ENCODE results near the gene IFTAP. TPM values are rescaled to one million over a fixed set of nuclear protein-coding genes. Genes with fewer than 3 reads are reported as not detected.

IFTAP gene
- total RNA-seq, 1 experiment from 2014 or later = 13.8 TPM

DNA sequence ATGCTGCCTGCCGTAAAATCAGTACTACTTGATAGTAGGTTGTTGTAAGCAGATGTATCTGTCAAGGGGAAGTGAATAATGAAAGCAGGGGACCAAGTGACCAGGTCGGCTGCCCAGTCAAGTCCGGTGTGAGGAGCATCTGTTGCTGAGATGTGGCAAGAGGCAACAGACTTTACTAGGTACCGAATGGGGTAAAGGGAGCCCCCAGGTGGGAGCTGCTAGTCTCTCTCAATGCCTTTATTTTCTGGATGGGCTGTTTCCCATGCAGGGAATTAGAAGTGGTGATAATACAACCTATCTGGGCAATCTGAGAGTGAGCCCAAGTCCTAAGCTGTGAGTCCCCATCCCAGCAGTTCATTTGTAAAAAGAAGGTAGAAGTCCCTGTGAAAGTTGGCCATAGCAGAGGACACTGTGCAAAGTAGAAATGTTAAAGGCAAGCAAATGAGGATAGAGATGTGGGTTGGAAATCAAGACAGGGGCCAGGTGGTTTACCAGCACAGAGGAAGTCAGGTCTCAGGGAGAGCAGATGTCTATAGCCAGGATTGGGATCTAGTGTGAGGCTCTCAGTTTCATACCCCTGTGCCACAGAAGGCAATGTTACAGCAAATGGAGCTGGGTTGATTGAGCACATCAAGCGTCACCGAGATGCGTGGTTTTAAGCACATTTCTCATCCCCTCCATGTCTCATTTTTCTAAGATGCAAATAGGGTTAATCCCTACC lies 94.4 kb downstream of the IFTAP start:
- Histone ChIP-seq H2AFZ (ENCODE audit: low read depth, low read length, poor library complexity, severe bottlenecking) (no peak overlapping the region), H3K4me3 (replicated peaks in 1 of 2; ENCODE audit: low read depth in 1 of 2, low read length in 2 of 2) (no peak overlapping the region), H3K4me2 (ENCODE audit: low read length) (no peak overlapping the region), H3K4me1 (ENCODE audit: control insufficient read depth in 1 of 2, insufficient read depth in 2 of 2, low read length in 2 of 2) (no peaks in the 10 kb centered on the region), H3K36me3 (ENCODE audit: control insufficient read depth in 1 of 2, insufficient read depth in 2 of 2, low read length in 2 of 2) (no peaks in the 10 kb centered on the region), H4K20me1 (ENCODE audit: insufficient read depth) (no peaks in the 10 kb centered on the region), H3K9ac (ENCODE audit: low read length) (no peak overlapping the region), H3K79me2 (ENCODE audit: insufficient read depth, low read length) (no peaks in the 10 kb centered on the region), H3K9me3 (ENCODE audit: control insufficient read depth in 1 of 2, insufficient read depth in 1 of 2, low read depth in 1 of 2, low read length in 2 of 2) (no peaks in the 10 kb centered on the region), H3K27ac (ENCODE audit: low read depth, low read length) (no peak overlapping the region), H3K9me2 (ENCODE audit: insufficient read depth) (no peaks in the 10 kb centered on the region), H3K27me3 (ENCODE audit: insufficient read depth, low read length) (peaks cover 44% of the 10 kb centered on the region)
- no peak for DNase-seq (ENCODE audit: low read depth, low spot score)
- no TSS peak for BruUV-seq (replicated peaks)
- POLR2A ChIA-PET = no interaction called here
- ATAC-seq = no peak
- CTCF ChIA-PET = interaction anchor here (1.1 kb wide), 1 partner anchor 14 kb away, joined by 3 read pairs; no protein-coding TSS in a partner anchor
- RAD21 ChIA-PET (ENCODE audit: low non-redundant PET in 1 of 2, low total read pairs in 2 of 2, uncharacterized antibody in 2 of 2, unreplicated experiment in 2 of 2) = no interaction called here
- intact Hi-C loops (cut with micrococcal nuclease) = no loop called here
- TF ChIP-seq EZH2 (IDR thresholded peaks at IDR 0.05) (no peak), CBX3 (IDR thresholded peaks at IDR 0.05; ENCODE audit: low read depth) (no peak), JUND (IDR thresholded peaks at IDR 0.05) (no peak)
- TF ChIP-seq, protein P1, sequence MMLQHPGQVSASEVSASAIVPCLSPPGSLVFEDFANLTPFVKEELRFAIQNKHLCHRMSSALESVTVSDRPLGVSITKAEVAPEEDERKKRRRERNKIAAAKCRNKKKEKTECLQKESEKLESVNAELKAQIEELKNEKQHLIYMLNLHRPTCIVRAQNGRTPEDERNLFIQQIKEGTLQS (IDR thresholded peaks at IDR 0.05) = no peak

DNA sequence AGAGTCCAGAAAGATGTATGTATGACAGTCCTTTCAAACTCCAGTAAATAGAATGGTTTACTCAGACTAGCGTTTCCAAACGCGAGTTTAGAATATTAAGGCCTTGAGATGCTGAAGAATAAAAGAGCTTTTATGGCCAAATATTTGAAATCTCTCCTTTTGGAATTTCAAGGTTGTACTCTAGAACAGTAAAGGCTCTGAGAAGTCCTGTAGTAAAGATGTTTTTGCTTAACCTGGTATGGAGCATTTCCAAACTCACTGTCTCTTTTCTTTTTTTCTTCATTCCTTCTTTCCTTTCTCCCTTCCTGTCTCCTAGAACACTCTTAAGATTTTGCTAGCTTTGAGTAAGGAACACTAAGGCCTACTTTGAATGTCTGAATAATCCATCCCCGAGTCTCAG lies 95.1 kb downstream of the IFTAP start:
- TF ChIP-seq RAD21 (IDR thresholded peaks at IDR 0.05; ENCODE audit: low read depth) (no peak), TCF7L2 (IDR thresholded peaks at IDR 0.05; ENCODE audit: borderline replicate concordance, extremely low read depth, insufficient read depth, insufficient read length) (no peak), EGR1 (IDR thresholded peaks at IDR 0.05; ENCODE audit: low read depth) (no peak), SRF (IDR thresholded peaks at IDR 0.05; ENCODE audit: low read depth) (no peak), SIN3A (IDR thresholded peaks at IDR 0.05; ENCODE audit: low read depth) (no peak), POLR2AphosphoS5 (IDR thresholded peaks at IDR 0.05; ENCODE audit: low read depth, low read length) (no peak)
- TF ChIP-seq, protein P2, sequence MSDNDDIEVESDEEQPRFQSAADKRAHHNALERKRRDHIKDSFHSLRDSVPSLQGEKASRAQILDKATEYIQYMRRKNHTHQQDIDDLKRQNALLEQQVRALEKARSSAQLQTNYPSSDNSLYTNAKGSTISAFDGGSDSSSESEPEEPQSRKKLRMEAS (IDR thresholded peaks at IDR 0.05) = no peak
- TF ChIP-seq, protein P3, sequence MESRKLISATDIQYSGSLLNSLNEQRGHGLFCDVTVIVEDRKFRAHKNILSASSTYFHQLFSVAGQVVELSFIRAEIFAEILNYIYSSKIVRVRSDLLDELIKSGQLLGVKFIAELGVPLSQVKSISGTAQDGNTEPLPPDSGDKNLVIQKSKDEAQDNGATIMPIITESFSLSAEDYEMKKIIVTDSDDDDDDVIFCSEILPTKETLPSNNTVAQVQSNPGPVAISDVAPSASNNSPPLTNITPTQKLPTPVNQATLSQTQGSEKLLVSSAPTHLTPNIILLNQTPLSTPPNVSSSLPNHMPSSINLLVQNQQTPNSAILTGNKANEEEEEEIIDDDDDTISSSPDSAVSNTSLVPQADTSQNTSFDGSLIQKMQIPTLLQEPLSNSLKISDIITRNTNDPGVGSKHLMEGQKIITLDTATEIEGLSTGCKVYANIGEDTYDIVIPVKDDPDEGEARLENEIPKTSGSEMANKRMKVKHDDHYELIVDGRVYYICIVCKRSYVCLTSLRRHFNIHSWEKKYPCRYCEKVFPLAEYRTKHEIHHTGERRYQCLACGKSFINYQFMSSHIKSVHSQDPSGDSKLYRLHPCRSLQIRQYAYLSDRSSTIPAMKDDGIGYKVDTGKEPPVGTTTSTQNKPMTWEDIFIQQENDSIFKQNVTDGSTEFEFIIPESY (IDR thresholded peaks at IDR 0.05; ENCODE audit: extremely low read depth, insufficient replicate concordance, low read length) = no peak
- TF ChIP-seq, protein P4, sequence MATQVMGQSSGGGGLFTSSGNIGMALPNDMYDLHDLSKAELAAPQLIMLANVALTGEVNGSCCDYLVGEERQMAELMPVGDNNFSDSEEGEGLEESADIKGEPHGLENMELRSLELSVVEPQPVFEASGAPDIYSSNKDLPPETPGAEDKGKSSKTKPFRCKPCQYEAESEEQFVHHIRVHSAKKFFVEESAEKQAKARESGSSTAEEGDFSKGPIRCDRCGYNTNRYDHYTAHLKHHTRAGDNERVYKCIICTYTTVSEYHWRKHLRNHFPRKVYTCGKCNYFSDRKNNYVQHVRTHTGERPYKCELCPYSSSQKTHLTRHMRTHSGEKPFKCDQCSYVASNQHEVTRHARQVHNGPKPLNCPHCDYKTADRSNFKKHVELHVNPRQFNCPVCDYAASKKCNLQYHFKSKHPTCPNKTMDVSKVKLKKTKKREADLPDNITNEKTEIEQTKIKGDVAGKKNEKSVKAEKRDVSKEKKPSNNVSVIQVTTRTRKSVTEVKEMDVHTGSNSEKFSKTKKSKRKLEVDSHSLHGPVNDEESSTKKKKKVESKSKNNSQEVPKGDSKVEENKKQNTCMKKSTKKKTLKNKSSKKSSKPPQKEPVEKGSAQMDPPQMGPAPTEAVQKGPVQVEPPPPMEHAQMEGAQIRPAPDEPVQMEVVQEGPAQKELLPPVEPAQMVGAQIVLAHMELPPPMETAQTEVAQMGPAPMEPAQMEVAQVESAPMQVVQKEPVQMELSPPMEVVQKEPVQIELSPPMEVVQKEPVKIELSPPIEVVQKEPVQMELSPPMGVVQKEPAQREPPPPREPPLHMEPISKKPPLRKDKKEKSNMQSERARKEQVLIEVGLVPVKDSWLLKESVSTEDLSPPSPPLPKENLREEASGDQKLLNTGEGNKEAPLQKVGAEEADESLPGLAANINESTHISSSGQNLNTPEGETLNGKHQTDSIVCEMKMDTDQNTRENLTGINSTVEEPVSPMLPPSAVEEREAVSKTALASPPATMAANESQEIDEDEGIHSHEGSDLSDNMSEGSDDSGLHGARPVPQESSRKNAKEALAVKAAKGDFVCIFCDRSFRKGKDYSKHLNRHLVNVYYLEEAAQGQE (IDR thresholded peaks at IDR 0.05; ENCODE audit: low read depth) = no peak
- Histone ChIP-seq H2AFZ (ENCODE audit: low read depth, low read length, poor library complexity, severe bottlenecking) (no peak overlapping the region), H3K4me2 (ENCODE audit: low read length) (no peak overlapping the region), H3K9me2 (ENCODE audit: insufficient read depth) (no peaks in the 10 kb centered on the region), H3K9ac (ENCODE audit: low read length) (no peak overlapping the region), H3K4me3 (replicated peaks in 1 of 2; ENCODE audit: low read depth in 1 of 2, low read length in 2 of 2) (no peak overlapping the region), H4K20me1 (ENCODE audit: insufficient read depth) (no peaks in the 10 kb centered on the region), H3K27ac (ENCODE audit: low read depth, low read length) (no peak overlapping the region), H3K36me3 (ENCODE audit: control insufficient read depth in 1 of 2, insufficient read depth in 2 of 2, low read length in 2 of 2) (no peaks in the 10 kb centered on the region), H3K27me3 (ENCODE audit: insufficient read depth, low read length) (peaks cover 40% of the 10 kb centered on the region), H3K4me1 (ENCODE audit: control insufficient read depth in 1 of 2, insufficient read depth in 2 of 2, low read length in 2 of 2) (no peaks in the 10 kb centered on the region), H3K9me3 (ENCODE audit: control insufficient read depth in 1 of 2, insufficient read depth in 1 of 2, low read depth in 1 of 2, low read length in 2 of 2) (no peaks in the 10 kb centered on the region), H3K79me2 (ENCODE audit: insufficient read depth, low read length) (no peaks in the 10 kb centered on the region)
- no peak for DNase-seq (ENCODE audit: low read depth, low spot score)
- ChIA-PET POLR2A (no interaction called here), RAD21 (ENCODE audit: low non-redundant PET in 1 of 2, low total read pairs in 2 of 2, uncharacterized antibody in 2 of 2, unreplicated experiment in 2 of 2) (no interaction called here), CTCF (interaction anchor here (1.3 kb wide), 1 partner anchor 13 kb away, joined by 3 read pairs; no protein-coding TSS in a partner anchor)
- ATAC-seq = no peak
- intact Hi-C loops (cut with micrococcal nuclease) = no loop called here
- BruUV-seq (replicated peaks) = no TSS peak
